ENCODE results near the gene UBE2D2. TPM values are rescaled to one million over a fixed set of nuclear protein-coding genes. Genes with fewer than 3 reads are reported as not detected.

Gene UBE2D2
- total and polyA plus RNA-seq, 2 of the 4 experiments (the other 2 are of a cell fraction) = 26.9 to 35.7 TPM

DNA sequence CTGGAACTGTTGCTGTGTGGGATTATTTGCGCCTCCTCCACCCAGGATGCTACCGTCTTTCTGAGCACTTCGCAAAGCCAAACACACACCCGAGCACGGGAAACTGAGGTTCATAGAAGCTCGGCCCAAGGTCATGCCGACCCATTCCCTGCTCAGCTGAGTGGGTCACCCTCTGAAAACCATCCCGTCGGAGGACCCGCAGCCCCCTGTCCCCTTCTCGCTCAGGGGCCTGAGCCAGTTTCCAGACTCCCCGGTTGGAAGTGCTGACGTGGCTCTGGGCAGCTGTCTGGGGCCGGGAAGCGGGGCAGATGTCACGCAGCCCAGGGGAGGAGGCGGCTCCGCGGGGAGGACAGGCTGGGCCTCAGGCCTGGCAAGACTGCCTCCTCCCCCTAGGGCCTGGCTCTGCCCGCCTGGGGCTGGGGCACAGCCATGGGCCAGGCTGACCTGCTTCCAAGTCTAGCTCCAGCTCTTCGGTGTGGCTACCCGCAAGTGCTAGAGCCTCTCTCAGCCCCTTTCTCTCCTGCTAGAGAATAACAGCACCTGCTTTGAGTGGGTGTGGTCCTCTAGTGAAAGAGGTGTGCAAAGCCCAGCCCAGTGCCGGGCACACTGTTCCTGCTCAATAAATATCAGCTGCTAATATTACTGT is 77.1 kb downstream of the UBE2D2 start:
- Histone ChIP-seq H2AK5ac (ENCODE audit: low read depth, low read length) (peak overlapping the region; percentile 92), H3K18ac (ENCODE audit: low read depth, low read length) (peak overlapping the region; percentile 63; the same call in 1 of the 2 replicates), H4K5ac (ENCODE audit: low read depth, low read length) (peak overlapping the region; percentile 78), H3K4me2 (ENCODE audit: low read depth, low read length) (peak overlapping the region; percentile 51), H2BK20ac (ENCODE audit: low read depth, low read length) (peak overlapping the region; percentile 42), H3K23ac (ENCODE audit: low read depth, low read length) (peak overlapping the region; percentile 69), H3K4me1 (ENCODE audit: control insufficient read depth, insufficient read depth, low read length) (peaks cover 23% of the 10 kb centered on the region), H4K20me1 (ENCODE audit: insufficient read depth, low read length) (peaks cover 12% of the 10 kb centered on the region), H2BK15ac (ENCODE audit: low read depth, low read length) (0 out of 3 replicates have a peak overlapping the region, but pooled peaks have one; percentile 38), H3K9ac (ENCODE audit: low read depth, low read length) (peak overlapping the region; percentile 33; the same call in 1 of the 2 replicates), H2AK9ac (replicated peaks; ENCODE audit: low read depth, low read length, poor library complexity) (peak overlapping the region; percentile 95), H4K8ac (ENCODE audit: low read depth in 2 of 2, low read length in 2 of 2) (peak overlapping the region; percentile 87; a peak in 3 of 4 replicates), H3K9me1 (ENCODE audit: insufficient read depth, low read length) (peaks cover 19% of the 10 kb centered on the region), H3K56ac (ENCODE audit: extremely low read depth, insufficient read depth, low read length) (0 out of 2 replicates have a peak overlapping the region, but pooled peaks have one; percentile 50), H3K14ac (replicated peaks; ENCODE audit: low read depth, low read length) (peak overlapping the region; percentile 67; the same call in 1 of the 2 replicates), H2BK5ac (ENCODE audit: low read depth, low read length, poor library complexity, severe bottlenecking) (peak overlapping the region; percentile 20), H3K9me3 (ENCODE audit: control insufficient read depth, insufficient read depth, low read length) (no peaks in the 10 kb centered on the region), H3K79me1 (ENCODE audit: low read depth in 1 of 2, low read length in 2 of 2) (peaks cover 4 to 43% of the 10 kb centered on the region in 2 experiments; a peak in 3 of 4 replicates), H2BK120ac (ENCODE audit: low read depth, low read length) (peak overlapping the region; percentile 65), H2AFZ (replicated peaks; ENCODE audit: low read length, poor library complexity) (peak overlapping the region; percentile 84), H3K36me3 (ENCODE audit: control insufficient read depth, insufficient read depth, low read length) (no peaks in the 10 kb centered on the region), H3K4ac (ENCODE audit: low read depth, low read length) (peak overlapping the region; percentile 86), H4K91ac (ENCODE audit: insufficient read depth, low read depth, low read length) (peak overlapping the region; percentile 88), H3K27me3 (ENCODE audit: control insufficient read depth, insufficient read depth, low read length) (no peaks in the 10 kb centered on the region), H3K27ac (ENCODE audit: insufficient read depth, low read length) (peak overlapping the region; percentile 73), H3K4me3 (ENCODE audit: insufficient read depth, low read depth, low read length) (no peak overlapping the region)
- ChIA-PET CTCF (interaction anchor here (1.0 to 2.3 kb wide), 4 partner anchors 9 to 137 kb away, joined by 3 to 12 read pairs (median 4); partner anchors contain the start of gene CXXC5), POLR2A (ENCODE audit: unreplicated experiment) (interaction anchor here (0.8 to 1.9 kb wide), 2 partner anchors 10 to 23 kb away, joined by 7 to 9 read pairs; partner anchors contain the start of gene CXXC5)
- WGBS, 2 experiments (ENCODE audit: extremely low coverage in 2 of 2, insufficient read length in 1 of 2) = 27% methylated on average over 9 of the region's 23 CpGs; no CpG with 5 or more reads in 1 of the 2 experiments
- DNase-seq (peak; percentile 66), ATAC-seq (ENCODE audit: low read depth) (peak; percentile 46)
- dilution Hi-C loops (cut with HindIII; ENCODE audit: low sequenced_read_pairs, unreplicated experiment) = loop anchor here (25.0 kb wide), 1 partner anchor 124 kb away; no protein-coding TSS in a partner anchor
- TF ChIP-seq CTCF (conservative IDR thresholded peaks at IDR 0.05; ENCODE audit: low read depth, low read length) (no peak), MAZ (IDR thresholded peaks at IDR 0.05; ENCODE audit: borderline replicate concordance, low read depth, low read length) (peak; percentile 67; the same call in 1 of the 2 replicates), RCOR1 (IDR thresholded peaks at IDR 0.05; ENCODE audit: insufficient replicate concordance, low read length) (no peak), MAFK (IDR thresholded peaks at IDR 0.05; ENCODE audit: low read depth, low read length) (peak; percentile 75)
- intact Hi-C loops (cut with micrococcal nuclease) = loop anchor here (10.0 kb wide), 1 partner anchor 207 kb away; no protein-coding TSS in a partner anchor
- BruUV-seq (replicated peaks) = no TSS peak
- in situ Hi-C loops (cut with MboI; ENCODE audit: low sequenced_read_pairs) = loop anchor here (25.0 kb wide), 1 partner anchor 474 kb away; the partner anchor contains the start of gene PURA
